SK-N-SH (cell line): ENCODE results near the gene PGAM2. TPM values are rescaled to one million over a fixed set of nuclear protein-coding genes. Genes with fewer than 3 reads are reported as not detected.
A peak's percentile ranks its signal among the peaks of the same experiment; 100 is the strongest.

ENCODE experiments used
- CTCF ChIA-PET: fragments of 300-600, 350-600 bp; formaldehyde crosslinking; extraction: SDS; loops from one replicate; lab custom pipeline; 2021; lab: Yijun Ruan, JAX
- POLR2A ChIA-PET: fragments of 350-600 bp; sonication (Branson Sonifier 250); formaldehyde crosslinking; extraction: SDS; loops from one replicate; lab custom pipeline; 2020; ENCODE audit warnings: antibody characterized with exemption, inconsistent platforms; lab: Yijun Ruan, JAX
- DNase-seq: peaks from one replicate; pipeline ENCODE4 v3.0.0; 2012
- H2AFZ ChIP-seq: fragments of 200-600 bp; sonication (generic); 2 replicates; pipeline ENCODE4 v1.8.1; 2016; ENCODE audit warnings: antibody characterized with exemption, mild to moderate bottlenecking, low read depth
- H3F3A ChIP-seq: fragments of 200-600 bp; sonication (generic); replicated peaks from 2 replicates; pipeline ENCODE3; 2016; ENCODE audit warnings: antibody characterized with exemption, mild to moderate bottlenecking; ENCODE audit not compliant: insufficient read depth
- H3K27ac ChIP-seq, 2 experiments: fragments of 200-500 bp in 1 of 2; fragments of 200-600 bp in 1 of 2; sonication (Bioruptor generic) in 1 of 2; sonication (generic), shearing (Covaris generic) in 1 of 2; 2 replicates each; pipeline versions ENCODE4 v1.5.1 to v1.6.1; 2014 to 2016; ENCODE audit warnings: low read depth in 2 of 2, inconsistent platforms in 1 of 2, low read length in 1 of 2, mild to moderate bottlenecking in 1 of 2, mixed read lengths in 1 of 2
- H3K27me3 ChIP-seq: fragments of 200-600 bp; sonication (generic), shearing (Covaris generic); 2 replicates; pipeline ENCODE4 v1.6.1; 2016; ENCODE audit warnings: mixed run types; ENCODE audit not compliant: insufficient read depth
- H3K36me3 ChIP-seq, 2 experiments: fragments of 200-500 bp in 1 of 2; fragments of 200-600 bp in 1 of 2; sonication (Bioruptor generic) in 1 of 2; sonication (generic) in 1 of 2; replicated peaks in 1 of 2; 2 replicates each; pipeline versions ENCODE3 to v1.5.1; 2014 to 2016; ENCODE audit warnings: low read length in 1 of 2, mild to moderate bottlenecking in 1 of 2; ENCODE audit not compliant: insufficient read depth in 2 of 2, control insufficient read depth in 1 of 2
- H3K4me1 ChIP-seq, 2 experiments: fragments of 200-500 bp in 1 of 2; fragments of 200-600 bp in 1 of 2; sonication (Bioruptor generic) in 1 of 2; sonication (generic), shearing (Covaris generic) in 1 of 2; 2 replicates each; pipeline versions ENCODE4 v1.5.1 to v1.6.1; 2014 to 2016; ENCODE audit warnings: low read depth in 1 of 2, low read length in 1 of 2, mixed run types in 1 of 2; ENCODE audit not compliant: insufficient read depth in 2 of 2, control insufficient read depth in 1 of 2
- H3K4me2 ChIP-seq: fragments of 200-600 bp; sonication (generic), shearing (Covaris generic); 2 replicates; pipeline ENCODE4 v1.6.1; 2017; ENCODE audit warnings: mixed run types
- H3K4me3 ChIP-seq, 2 experiments: fragments of 200-500 bp in 1 of 2; fragments of 200-600 bp in 1 of 2; sonication (Bioruptor generic) in 1 of 2; sonication (generic), shearing (Covaris generic) in 1 of 2; 2 replicates each; pipeline versions ENCODE4 v1.5.1 to v1.8.1; 2014 to 2016; ENCODE audit warnings: low read depth in 2 of 2, inconsistent platforms in 1 of 2, low read length in 1 of 2, mild to moderate bottlenecking in 1 of 2, mixed read lengths in 1 of 2, moderate library complexity in 1 of 2
- H3K79me2 ChIP-seq: fragments of 200-600 bp; sonication (generic); 2 replicates; pipeline ENCODE4 v1.8.1; 2017; ENCODE audit warnings: mild to moderate bottlenecking; ENCODE audit not compliant: insufficient read depth
- H3K9ac ChIP-seq: fragments of 200-600 bp; sonication (generic); 2 replicates; pipeline ENCODE4 v1.6.1; 2017; ENCODE audit warnings: mixed run types
- H3K9me2 ChIP-seq: fragments of 200-600 bp; sonication (generic); 2 replicates; pipeline ENCODE4 v1.6.1; 2017; ENCODE audit warnings: mixed run types
- H3K9me3 ChIP-seq: fragments of 200-600 bp; sonication (generic); 2 replicates; pipeline ENCODE4 v1.6.1; 2017; ENCODE audit warnings: mixed run types, mild to moderate bottlenecking, moderate library complexity
- H4K20me1 ChIP-seq: fragments of 200-600 bp; sonication (generic); 2 replicates; pipeline ENCODE4 v1.6.1; 2017; ENCODE audit warnings: mild to moderate bottlenecking, mixed run types; ENCODE audit not compliant: insufficient read depth
- ELF1 ChIP-seq: IDR thresholded peaks from 2 replicates; pipeline ENCODE4 v1.4.0; 2012
- FOXM1 ChIP-seq: IDR thresholded peaks from 2 replicates; pipeline ENCODE4 v1.4.0; 2012; ENCODE audit warnings: low read depth, mild to moderate bottlenecking
- GATA2 ChIP-seq: sonication (generic); formaldehyde crosslinking; IDR thresholded peaks from 2 replicates; pipeline ENCODE4 v1.5.0; 2020; ENCODE audit warnings: mild to moderate bottlenecking, missing genetic modification reagents
- JUND ChIP-seq: IDR thresholded peaks from 2 replicates; pipeline ENCODE4 v1.4.0; 2012
- MEF2A ChIP-seq: IDR thresholded peaks from 2 replicates; pipeline ENCODE4 v1.4.0; 2012; ENCODE audit warnings: low read depth, borderline replicate concordance
- MXI1 ChIP-seq: IDR thresholded peaks from 2 replicates; pipeline ENCODE4 v1.6.1; 2012; ENCODE audit warnings: mild to moderate bottlenecking, low read depth, low read length, improper control_type of control experiment
- POLR2AphosphoS5 ChIP-seq: IDR thresholded peaks from 2 replicates; pipeline ENCODE4 v1.6.1; 2012; ENCODE audit warnings: low read depth, low read length
- RAD21 ChIP-seq: IDR thresholded peaks from 2 replicates; pipeline ENCODE4 v1.6.1; 2012; ENCODE audit warnings: mild to moderate bottlenecking, low read length
- RXRA ChIP-seq: IDR thresholded peaks from 2 replicates; pipeline ENCODE4 v1.4.0; 2012; ENCODE audit warnings: low read depth, mild to moderate bottlenecking, borderline replicate concordance
- SIN3A ChIP-seq: IDR thresholded peaks from 2 replicates; pipeline ENCODE4 v1.6.1; 2012; ENCODE audit warnings: low read depth, mild to moderate bottlenecking, low read length, moderate library complexity, borderline replicate concordance
- SMC3 ChIP-seq: IDR thresholded peaks from 2 replicates; pipeline ENCODE4 v1.6.1; 2012; ENCODE audit warnings: low read depth, low read length, improper control_type of control experiment
- TAF1 ChIP-seq: IDR thresholded peaks from 2 replicates; pipeline ENCODE4 v1.6.1; 2012; ENCODE audit warnings: low read depth, mild to moderate bottlenecking, low read length, moderate library complexity, borderline replicate concordance
- ZBTB33 ChIP-seq: IDR thresholded peaks from 2 replicates; pipeline ENCODE4 v1.4.0; 2012; ENCODE audit warnings: low read depth, borderline replicate concordance
- WGBS: methylation state at CpG from one replicate; pipeline ENCODE4 v1.1.6; 2017; ENCODE audit warnings: low lambda C conversion rate; 5-methylcytosine and 5-hydroxymethylcytosine counted together
- polyA plus RNA-seq, 3 experiments: library from polyadenylated mRNA; depleted of rRNA; stranded (reverse); fragments of >200 nt; gene quantifications; 2 replicates each; pipeline ENCODE4 v1.2.3, GENCODE V29; 2012
- TF ChIP-seq, protein P1 (sequence below): IDR thresholded peaks from 2 replicates; pipeline ENCODE4; 2012
- TF ChIP-seq, protein P2 (sequence below): IDR thresholded peaks from 2 replicates; pipeline ENCODE4 v1.6.1; 2012; ENCODE audit warnings: mild to moderate bottlenecking, low read depth, low read length, moderate library complexity

The PGAM2 gene
- 0.79 and 1.5 TPM in 2 replicates for polyA plus RNA-seq (2012; rRNA removed)
- polyA plus RNA-seq (2012; cell fraction: cytosol; rRNA removed), result 0.96 and 1.0 TPM in 2 replicates
- 1.6 and 2.5 TPM in 2 replicates for polyA plus RNA-seq (2012; cell fraction: nucleus; rRNA removed)

DNA sequence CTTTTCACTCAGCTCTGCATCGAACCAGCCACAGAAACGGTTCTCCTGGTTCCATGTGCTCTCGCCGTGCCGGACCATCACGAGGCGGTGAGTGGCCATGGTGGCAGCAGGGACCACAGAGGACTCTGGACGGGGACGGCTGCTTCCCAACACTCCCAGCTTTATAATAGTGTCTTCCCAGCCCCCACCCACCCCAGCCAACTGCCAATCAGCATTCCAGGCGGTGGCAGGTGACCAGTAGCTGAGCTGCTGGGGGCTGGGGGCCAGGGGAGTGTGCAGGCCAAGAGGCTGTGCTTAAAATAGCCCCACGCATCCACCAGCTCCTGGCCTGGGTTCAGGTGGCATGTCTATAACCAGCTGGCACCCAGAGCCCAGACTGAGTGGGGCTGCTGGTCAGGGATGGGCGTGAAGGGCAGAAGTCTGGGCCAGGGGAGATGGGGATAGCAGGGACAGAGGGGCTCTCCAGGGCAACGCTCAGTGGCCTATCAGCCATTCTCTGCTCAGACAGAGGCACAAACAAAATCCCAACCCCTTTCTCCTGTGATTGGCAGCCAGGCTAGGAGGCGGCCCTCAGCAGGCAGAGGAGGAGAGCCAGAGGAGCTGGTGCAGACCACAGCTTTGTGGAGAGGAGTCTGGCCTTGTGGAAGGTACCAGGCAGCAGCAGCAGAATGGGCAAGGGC is at the start of gene PGAM2:
PGAM2 (minus strand) TSS at position 137 of the 680 bp plus-strand sequence; CDS start at position 99, 38 bp downstream.
- Histone ChIP-seq H3F3A (peaks cover 34% of the 10 kb centered on the region), H3K4me3 (peak within 1 kb of the TSS in 1 of 2 experiments; percentile 13; a peak in 1 of 4 replicates), H3K36me3 (peaks cover 6 to 21% of the 10 kb centered on the region in 2 experiments), H2AFZ (no peak within 1 kb of the TSS), H3K9ac (no peak within 1 kb of the TSS), H3K9me2 (no peaks in the 10 kb centered on the region), H4K20me1 (no peaks in the 10 kb centered on the region), H3K27me3 (no peaks in the 10 kb centered on the region), H3K4me1 (peaks cover 4 to 43% of the 10 kb centered on the region in 2 experiments), H3K79me2 (no peaks in the 10 kb centered on the region), H3K9me3 (no peaks in the 10 kb centered on the region), H3K27ac (peak within 1 kb of the TSS in 1 of 2 experiments; percentile 18; a peak in 1 of 4 replicates), H3K4me2 (no peak within 1 kb of the TSS)
- POLR2A ChIA-PET, result interaction anchor here (0.8 to 1.9 kb wide), 7 partner anchors 8 to 1503 kb away, joined by 3 to 11 read pairs (median 4); partner anchors contain the start of genes DBNL and POLD2
- WGBS, result 51% methylated on average over 13 of the region's 14 CpGs
- TF ChIP-seq, protein P1, sequence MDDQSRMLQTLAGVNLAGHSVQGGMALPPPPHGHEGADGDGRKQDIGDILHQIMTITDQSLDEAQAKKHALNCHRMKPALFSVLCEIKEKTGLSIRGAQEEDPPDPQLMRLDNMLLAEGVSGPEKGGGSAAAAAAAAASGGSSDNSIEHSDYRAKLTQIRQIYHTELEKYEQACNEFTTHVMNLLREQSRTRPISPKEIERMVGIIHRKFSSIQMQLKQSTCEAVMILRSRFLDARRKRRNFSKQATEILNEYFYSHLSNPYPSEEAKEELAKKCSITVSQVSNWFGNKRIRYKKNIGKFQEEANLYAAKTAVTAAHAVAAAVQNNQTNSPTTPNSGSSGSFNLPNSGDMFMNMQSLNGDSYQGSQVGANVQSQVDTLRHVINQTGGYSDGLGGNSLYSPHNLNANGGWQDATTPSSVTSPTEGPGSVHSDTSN, result peak; percentile 72
- TF ChIP-seq GATA2 (CRISPR knock-in tag) (no peak), MXI1 (peak; percentile 41; the same call in 1 of the 2 replicates), JUND (peak; percentile 18; the same call in 1 of the 2 replicates), TAF1 (no peak), ELF1 (peak; percentile 30; the same call in 1 of the 2 replicates), ZBTB33 (no peak), SMC3 (no peak), SIN3A (no peak; the same call in 1 of the 2 replicates), POLR2AphosphoS5 (peak; percentile 53; the same call in 1 of the 2 replicates), MEF2A (no peak)
- CTCF ChIA-PET, result interaction anchor here (0.6 to 2.5 kb wide), 3 partner anchors 9 to 131 kb away, joined by 3 to 11 read pairs (median 4); partner anchors contain the start of gene DBNL
- peak; percentile 72 for DNase-seq

GRCh38 chr7:44114586-44115310 is 49.4 kb upstream of the PGAM2 start:
- CTCF ChIA-PET, result interaction anchor here (1.1 to 1.7 kb wide), 3 partner anchors 9 to 11 kb away, joined by 3 to 6 read pairs (median 5); partner anchors contain the start of gene POLD2
- Histone ChIP-seq H3K9me2 (no peaks in the 10 kb centered on the region), H3K79me2 (peaks cover 11% of the 10 kb centered on the region; the same call in 1 of the 2 replicates), H3K4me1 (peaks cover 0 to 15% of the 10 kb centered on the region in 2 experiments; a peak in 1 of 4 replicates), H4K20me1 (peaks cover 12% of the 10 kb centered on the region; the same call in 1 of the 2 replicates), H2AFZ (no peak overlapping the region), H3K9me3 (no peaks in the 10 kb centered on the region), H3F3A (peaks cover 26% of the 10 kb centered on the region), H3K4me2 (no peak overlapping the region), H3K9ac (no peak overlapping the region), H3K27ac (no peak overlapping the region), H3K36me3 (peaks cover 31 to 80% of the 10 kb centered on the region in 2 experiments), H3K4me3 (no peak overlapping the region), H3K27me3 (no peaks in the 10 kb centered on the region)
- 80% methylated on average over 4 of the region's 12 CpGs for WGBS
- DNase-seq, result no peak
- POLR2A ChIA-PET, result interaction anchor here (1.6 to 1.7 kb wide), 2 partner anchors 12 to 42 kb away, joined by 4 to 6 read pairs; no protein-coding TSS in a partner anchor
- TF ChIP-seq FOXM1 (no peak), GATA2 (CRISPR knock-in tag) (no peak), RXRA (no peak), ZBTB33 (no peak), POLR2AphosphoS5 (no peak), RAD21 (no peak)
- TF ChIP-seq, protein P2, sequence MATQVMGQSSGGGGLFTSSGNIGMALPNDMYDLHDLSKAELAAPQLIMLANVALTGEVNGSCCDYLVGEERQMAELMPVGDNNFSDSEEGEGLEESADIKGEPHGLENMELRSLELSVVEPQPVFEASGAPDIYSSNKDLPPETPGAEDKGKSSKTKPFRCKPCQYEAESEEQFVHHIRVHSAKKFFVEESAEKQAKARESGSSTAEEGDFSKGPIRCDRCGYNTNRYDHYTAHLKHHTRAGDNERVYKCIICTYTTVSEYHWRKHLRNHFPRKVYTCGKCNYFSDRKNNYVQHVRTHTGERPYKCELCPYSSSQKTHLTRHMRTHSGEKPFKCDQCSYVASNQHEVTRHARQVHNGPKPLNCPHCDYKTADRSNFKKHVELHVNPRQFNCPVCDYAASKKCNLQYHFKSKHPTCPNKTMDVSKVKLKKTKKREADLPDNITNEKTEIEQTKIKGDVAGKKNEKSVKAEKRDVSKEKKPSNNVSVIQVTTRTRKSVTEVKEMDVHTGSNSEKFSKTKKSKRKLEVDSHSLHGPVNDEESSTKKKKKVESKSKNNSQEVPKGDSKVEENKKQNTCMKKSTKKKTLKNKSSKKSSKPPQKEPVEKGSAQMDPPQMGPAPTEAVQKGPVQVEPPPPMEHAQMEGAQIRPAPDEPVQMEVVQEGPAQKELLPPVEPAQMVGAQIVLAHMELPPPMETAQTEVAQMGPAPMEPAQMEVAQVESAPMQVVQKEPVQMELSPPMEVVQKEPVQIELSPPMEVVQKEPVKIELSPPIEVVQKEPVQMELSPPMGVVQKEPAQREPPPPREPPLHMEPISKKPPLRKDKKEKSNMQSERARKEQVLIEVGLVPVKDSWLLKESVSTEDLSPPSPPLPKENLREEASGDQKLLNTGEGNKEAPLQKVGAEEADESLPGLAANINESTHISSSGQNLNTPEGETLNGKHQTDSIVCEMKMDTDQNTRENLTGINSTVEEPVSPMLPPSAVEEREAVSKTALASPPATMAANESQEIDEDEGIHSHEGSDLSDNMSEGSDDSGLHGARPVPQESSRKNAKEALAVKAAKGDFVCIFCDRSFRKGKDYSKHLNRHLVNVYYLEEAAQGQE, result no peak
